ENCODE measurements around the gene UNK.

UNK gene

GRCh38 chr17:75872434-75873351 lies 88.1 kb downstream of the UNK start:
- Histone ChIP-seq H3K4me3 (ENCODE audit: low read length) (no peak overlapping the region), H3K36me3 (ENCODE audit: control insufficient read depth, insufficient read depth, low read length) (no peaks in the 10 kb centered on the region), H3K56ac (ENCODE audit: low read length) (peak overlapping the region; percentile 17), H3K18ac (ENCODE audit: low read length) (no peak overlapping the region), H3K4ac (ENCODE audit: low read depth, low read length) (no peak overlapping the region), H3K27ac (ENCODE audit: low read depth, low read length) (no peak overlapping the region), H2BK120ac (ENCODE audit: low read depth, low read length) (no peak overlapping the region), H2AK5ac (ENCODE audit: low read length) (no peak overlapping the region), H4K8ac (ENCODE audit: low read depth, low read length) (no peak overlapping the region), H3K4me1 (ENCODE audit: control insufficient read depth, low read depth, low read length) (no peaks in the 10 kb centered on the region), H3K79me2 (ENCODE audit: control insufficient read depth, insufficient read depth, low read length) (no peaks in the 10 kb centered on the region), H4K5ac (ENCODE audit: low read length) (no peak overlapping the region), H3K4me2 (ENCODE audit: low read length) (no peak overlapping the region), H2BK5ac (ENCODE audit: low read length) (no peak overlapping the region), H3K23ac (ENCODE audit: low read length) (no peak overlapping the region), H3K9ac (ENCODE audit: low read length) (no peak overlapping the region), H3K27me3 (ENCODE audit: insufficient read depth, low read length, poor library complexity) (no peaks in the 10 kb centered on the region), H3K79me1 (ENCODE audit: low read length) (no peaks in the 10 kb centered on the region), H2BK15ac (replicated peaks; ENCODE audit: low read depth) (no peak overlapping the region)
- DNase-seq = peak; percentile 69
- no CpG with 5 or more reads among the region's 13 CpGs for WGBS (ENCODE audit: extremely low coverage, insufficient coverage, low lambda C conversion rate)

- no peak overlapping the region for H2BK5ac ChIP-seq (ENCODE audit: low read length)
- no peaks in the 10 kb centered on the region for H3K4me1 ChIP-seq (ENCODE audit: control insufficient read depth, low read depth, low read length)
- H3K4ac ChIP-seq (ENCODE audit: low read depth, low read length) = no peak overlapping the region
- H3K18ac ChIP-seq (ENCODE audit: low read length) = no peak overlapping the region
- no peak overlapping the region for H4K8ac ChIP-seq (ENCODE audit: low read depth, low read length)
- H3K4me2 ChIP-seq (ENCODE audit: low read length) = no peak overlapping the region
- H3K79me1 ChIP-seq (ENCODE audit: low read length) = no peaks in the 10 kb centered on the region
- DNase-seq = no peak
- no peaks in the 10 kb centered on the region for H3K27me3 ChIP-seq (ENCODE audit: insufficient read depth, low read length, poor library complexity)
- WGBS (ENCODE audit: extremely low coverage, insufficient coverage, low lambda C conversion rate) = no CpG with 5 or more reads among the region's 11 CpGs
- no peak overlapping the region for H2BK15ac ChIP-seq (replicated peaks; ENCODE audit: low read depth)
- no peak overlapping the region for H2AK5ac ChIP-seq (ENCODE audit: low read length)
- no peak overlapping the region for H4K5ac ChIP-seq (ENCODE audit: low read length)
- H3K23ac ChIP-seq (ENCODE audit: low read length) = no peak overlapping the region
- H3K4me3 ChIP-seq (ENCODE audit: low read length) = no peak overlapping the region
- no peaks in the 10 kb centered on the region for H3K79me2 ChIP-seq (ENCODE audit: control insufficient read depth, insufficient read depth, low read length)
- no peak overlapping the region for H3K56ac ChIP-seq (ENCODE audit: low read length)
- no peak overlapping the region for H3K9ac ChIP-seq (ENCODE audit: low read length)
- H2BK120ac ChIP-seq (ENCODE audit: low read depth, low read length) = no peak overlapping the region
- no peaks in the 10 kb centered on the region for H3K36me3 ChIP-seq (ENCODE audit: control insufficient read depth, insufficient read depth, low read length)
- no peak overlapping the region for H3K27ac ChIP-seq (ENCODE audit: low read depth, low read length)
Observed at GRCh38 chr17:75873587-75874322, 89.1 kb downstream of the UNK start.

GRCh38 chr17:75874323-75875181 lies 89.9 kb downstream of the UNK start:
- no peak overlapping the region for H2BK15ac ChIP-seq (replicated peaks; ENCODE audit: low read depth)
- no peak overlapping the region for H2BK120ac ChIP-seq (ENCODE audit: low read depth, low read length)
- no peak overlapping the region for H3K9ac ChIP-seq (ENCODE audit: low read length)
- H3K4me1 ChIP-seq (ENCODE audit: control insufficient read depth, low read depth, low read length) = no peaks in the 10 kb centered on the region
- no peaks in the 10 kb centered on the region for H3K79me2 ChIP-seq (ENCODE audit: control insufficient read depth, insufficient read depth, low read length)
- no peak overlapping the region for H3K27ac ChIP-seq (ENCODE audit: low read depth, low read length)
- H2BK5ac ChIP-seq (ENCODE audit: low read length) = no peak overlapping the region
- H3K27me3 ChIP-seq (ENCODE audit: insufficient read depth, low read length, poor library complexity) = no peaks in the 10 kb centered on the region
- H3K18ac ChIP-seq (ENCODE audit: low read length) = no peak overlapping the region
- no peak overlapping the region for H4K8ac ChIP-seq (ENCODE audit: low read depth, low read length)
- WGBS (ENCODE audit: extremely low coverage, insufficient coverage, low lambda C conversion rate) = no CpG with 5 or more reads among the region's 38 CpGs
- no peak overlapping the region for H3K56ac ChIP-seq (ENCODE audit: low read length)
- no peak overlapping the region for H2AK5ac ChIP-seq (ENCODE audit: low read length)
- H3K4ac ChIP-seq (ENCODE audit: low read depth, low read length) = no peak overlapping the region
- H3K4me3 ChIP-seq (ENCODE audit: low read length) = no peak overlapping the region
- no peak for DNase-seq
- no peaks in the 10 kb centered on the region for H3K36me3 ChIP-seq (ENCODE audit: control insufficient read depth, insufficient read depth, low read length)
- H3K4me2 ChIP-seq (ENCODE audit: low read length) = no peak overlapping the region
- no peak overlapping the region for H4K5ac ChIP-seq (ENCODE audit: low read length)
- no peak overlapping the region for H3K23ac ChIP-seq (ENCODE audit: low read length)
- no peaks in the 10 kb centered on the region for H3K79me1 ChIP-seq (ENCODE audit: low read length)

Measured in mesendoderm (in vitro differentiated cells).